ENCODE results near the gene AFG3L2.

Gene AFG3L2

DNA sequence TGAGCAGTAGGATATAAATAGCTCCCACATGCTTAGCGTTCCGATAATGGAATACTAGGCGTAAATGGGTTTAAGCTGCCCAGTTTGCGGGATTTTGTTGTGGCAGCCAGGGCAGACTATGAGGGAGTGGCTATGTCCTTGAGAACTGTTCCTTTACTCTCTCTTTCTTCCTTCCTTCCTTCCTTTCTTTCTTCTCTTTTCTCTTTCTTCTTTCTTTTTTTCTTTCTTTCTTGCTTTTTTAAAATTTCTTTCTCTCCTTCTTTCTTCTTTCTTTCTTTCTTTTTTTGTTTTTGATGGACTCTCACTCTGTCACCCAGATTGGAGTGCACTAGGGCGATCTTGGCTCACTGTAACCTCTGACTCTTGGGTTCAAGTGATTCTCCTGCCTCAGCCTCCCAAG is 21.6 kb upstream of the AFG3L2 start:
- TF ChIP-seq TAF1 (IDR thresholded peaks at IDR 0.05; ENCODE audit: borderline replicate concordance, insufficient read depth, low read length): no peak
- TF ChIP-seq FOXP2 (optimal IDR thresholded peaks at IDR 0.05; ENCODE audit: borderline replicate concordance, extremely low read depth, extremely low read length, insufficient read depth): no peak
- TF ChIP-seq SIN3A (IDR thresholded peaks at IDR 0.05; ENCODE audit: borderline replicate concordance, insufficient read depth, low read length): no peak
- TF ChIP-seq, protein P1, sequence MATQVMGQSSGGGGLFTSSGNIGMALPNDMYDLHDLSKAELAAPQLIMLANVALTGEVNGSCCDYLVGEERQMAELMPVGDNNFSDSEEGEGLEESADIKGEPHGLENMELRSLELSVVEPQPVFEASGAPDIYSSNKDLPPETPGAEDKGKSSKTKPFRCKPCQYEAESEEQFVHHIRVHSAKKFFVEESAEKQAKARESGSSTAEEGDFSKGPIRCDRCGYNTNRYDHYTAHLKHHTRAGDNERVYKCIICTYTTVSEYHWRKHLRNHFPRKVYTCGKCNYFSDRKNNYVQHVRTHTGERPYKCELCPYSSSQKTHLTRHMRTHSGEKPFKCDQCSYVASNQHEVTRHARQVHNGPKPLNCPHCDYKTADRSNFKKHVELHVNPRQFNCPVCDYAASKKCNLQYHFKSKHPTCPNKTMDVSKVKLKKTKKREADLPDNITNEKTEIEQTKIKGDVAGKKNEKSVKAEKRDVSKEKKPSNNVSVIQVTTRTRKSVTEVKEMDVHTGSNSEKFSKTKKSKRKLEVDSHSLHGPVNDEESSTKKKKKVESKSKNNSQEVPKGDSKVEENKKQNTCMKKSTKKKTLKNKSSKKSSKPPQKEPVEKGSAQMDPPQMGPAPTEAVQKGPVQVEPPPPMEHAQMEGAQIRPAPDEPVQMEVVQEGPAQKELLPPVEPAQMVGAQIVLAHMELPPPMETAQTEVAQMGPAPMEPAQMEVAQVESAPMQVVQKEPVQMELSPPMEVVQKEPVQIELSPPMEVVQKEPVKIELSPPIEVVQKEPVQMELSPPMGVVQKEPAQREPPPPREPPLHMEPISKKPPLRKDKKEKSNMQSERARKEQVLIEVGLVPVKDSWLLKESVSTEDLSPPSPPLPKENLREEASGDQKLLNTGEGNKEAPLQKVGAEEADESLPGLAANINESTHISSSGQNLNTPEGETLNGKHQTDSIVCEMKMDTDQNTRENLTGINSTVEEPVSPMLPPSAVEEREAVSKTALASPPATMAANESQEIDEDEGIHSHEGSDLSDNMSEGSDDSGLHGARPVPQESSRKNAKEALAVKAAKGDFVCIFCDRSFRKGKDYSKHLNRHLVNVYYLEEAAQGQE (IDR thresholded peaks at IDR 0.05; ENCODE audit: insufficient read depth in 1 of 2, low read depth in 2 of 2, low read length in 2 of 2): no peak
- TF ChIP-seq POLR2AphosphoS5 (IDR thresholded peaks at IDR 0.05; ENCODE audit: low read depth, low read length): no peak

DNA sequence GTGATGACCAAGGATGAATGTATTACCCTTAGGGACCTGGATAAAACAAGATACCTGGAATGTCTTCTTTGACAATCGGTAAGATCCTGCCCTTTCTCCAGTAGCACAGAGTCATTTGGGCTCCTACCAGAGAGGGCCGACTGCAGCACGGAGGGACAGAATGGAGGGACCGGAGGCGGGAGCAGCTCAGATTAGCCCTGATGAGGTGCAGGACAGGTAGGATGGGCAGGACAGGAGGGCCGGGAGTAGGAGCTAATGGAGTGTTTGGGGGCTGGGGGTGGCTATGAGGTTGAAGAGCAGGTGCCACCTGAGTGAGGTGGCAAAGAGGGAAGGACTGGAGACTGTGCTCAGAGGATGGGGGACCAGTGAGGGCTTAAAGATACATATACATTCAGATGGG is 20.8 kb upstream of the AFG3L2 start:
- no peak for TF ChIP-seq FOXP2 (optimal IDR thresholded peaks at IDR 0.05; ENCODE audit: borderline replicate concordance, extremely low read depth, extremely low read length, insufficient read depth)
- TF ChIP-seq SIN3A (IDR thresholded peaks at IDR 0.05; ENCODE audit: borderline replicate concordance, insufficient read depth, low read length): no peak
- no peak for TF ChIP-seq TAF1 (IDR thresholded peaks at IDR 0.05; ENCODE audit: borderline replicate concordance, insufficient read depth, low read length)
- TF ChIP-seq POLR2AphosphoS5 (IDR thresholded peaks at IDR 0.05; ENCODE audit: low read depth, low read length): no peak
- TF ChIP-seq, protein P1 (IDR thresholded peaks at IDR 0.05; ENCODE audit: insufficient read depth in 1 of 2, low read depth in 2 of 2, low read length in 2 of 2): no peak

DNA sequence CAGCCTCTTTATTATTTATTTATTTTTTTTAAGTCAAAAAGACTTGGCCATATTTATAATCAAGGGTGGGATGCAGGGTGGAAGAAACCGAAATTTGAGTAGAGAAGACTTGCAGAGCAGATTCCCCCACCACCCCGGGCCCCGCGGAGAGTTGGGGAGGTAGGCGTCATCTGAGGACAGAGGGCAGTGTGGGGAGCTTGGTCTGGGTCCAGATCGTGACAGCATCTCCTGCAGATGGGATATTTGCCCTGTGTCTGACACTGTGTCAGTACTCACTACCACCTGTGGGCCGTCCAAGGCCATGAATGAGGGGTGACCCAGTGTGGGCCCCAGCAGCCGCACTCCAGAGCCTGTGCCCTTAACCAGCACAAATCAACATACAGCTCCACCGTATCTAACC is 20.2 kb upstream of the AFG3L2 start:
- no peak for TF ChIP-seq SIN3A (IDR thresholded peaks at IDR 0.05; ENCODE audit: borderline replicate concordance, insufficient read depth, low read length)
- TF ChIP-seq POLR2AphosphoS5 (IDR thresholded peaks at IDR 0.05; ENCODE audit: low read depth, low read length): no peak
- TF ChIP-seq, protein P1 (IDR thresholded peaks at IDR 0.05; ENCODE audit: insufficient read depth in 1 of 2, low read depth in 2 of 2, low read length in 2 of 2): no peak
- no peak for TF ChIP-seq FOXP2 (optimal IDR thresholded peaks at IDR 0.05; ENCODE audit: borderline replicate concordance, extremely low read depth, extremely low read length, insufficient read depth)
- no peak for TF ChIP-seq TAF1 (IDR thresholded peaks at IDR 0.05; ENCODE audit: borderline replicate concordance, insufficient read depth, low read length)

DNA sequence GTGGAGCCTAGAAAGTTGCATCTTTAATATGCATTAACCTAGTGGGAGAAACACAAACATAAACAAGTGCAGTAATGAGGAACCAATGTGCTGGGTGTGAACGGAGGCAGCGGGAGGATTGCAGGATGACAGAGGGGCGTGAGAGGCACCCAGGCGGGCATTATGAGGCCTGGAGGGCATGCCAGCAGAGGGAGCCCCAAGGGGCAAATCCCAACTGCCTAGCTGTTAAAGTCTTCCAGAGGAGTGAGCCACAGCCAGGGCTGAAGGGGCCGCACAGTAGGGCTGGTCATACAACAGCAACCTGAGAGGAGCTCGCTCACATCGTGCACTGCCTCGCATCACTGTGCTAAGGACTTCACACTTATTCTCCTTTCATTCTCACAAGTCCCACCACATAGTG is 17.4 kb upstream of the AFG3L2 start:
- TF ChIP-seq, protein P1 (IDR thresholded peaks at IDR 0.05; ENCODE audit: insufficient read depth in 1 of 2, low read depth in 2 of 2, low read length in 2 of 2): no peak
- no peak for TF ChIP-seq TAF1 (IDR thresholded peaks at IDR 0.05; ENCODE audit: borderline replicate concordance, insufficient read depth, low read length)

DNA sequence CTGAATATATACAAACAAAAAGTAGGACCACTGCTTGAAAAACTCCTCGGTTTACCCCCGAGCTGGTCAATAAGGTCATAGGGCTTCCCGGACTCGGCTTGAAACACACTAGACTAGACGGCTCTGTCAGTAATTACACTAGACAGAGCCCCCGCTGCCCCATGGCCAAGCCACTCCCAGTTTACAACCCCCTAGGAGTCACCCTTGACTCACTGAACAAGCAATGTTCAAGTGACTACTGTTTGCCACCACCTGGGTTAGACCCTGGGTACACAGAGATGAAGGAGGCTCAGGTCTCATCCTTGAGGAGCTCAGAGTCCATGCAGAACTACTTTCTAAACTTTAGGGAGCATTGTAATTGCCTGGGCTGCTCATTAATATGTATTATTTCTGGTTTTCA is 17.0 kb upstream of the AFG3L2 start:
- no peak for TF ChIP-seq POLR2AphosphoS5 (IDR thresholded peaks at IDR 0.05; ENCODE audit: low read depth, low read length)

All from PFSK-1 (cell line).